ENCODE results near the gene MARCHF5.
"Not testable (repeated sequence)": the region's sequence is repeated elsewhere in the genome, so short reads cannot be mapped to it uniquely, and the experiment has no call there.

Gene MARCHF5

DNA sequence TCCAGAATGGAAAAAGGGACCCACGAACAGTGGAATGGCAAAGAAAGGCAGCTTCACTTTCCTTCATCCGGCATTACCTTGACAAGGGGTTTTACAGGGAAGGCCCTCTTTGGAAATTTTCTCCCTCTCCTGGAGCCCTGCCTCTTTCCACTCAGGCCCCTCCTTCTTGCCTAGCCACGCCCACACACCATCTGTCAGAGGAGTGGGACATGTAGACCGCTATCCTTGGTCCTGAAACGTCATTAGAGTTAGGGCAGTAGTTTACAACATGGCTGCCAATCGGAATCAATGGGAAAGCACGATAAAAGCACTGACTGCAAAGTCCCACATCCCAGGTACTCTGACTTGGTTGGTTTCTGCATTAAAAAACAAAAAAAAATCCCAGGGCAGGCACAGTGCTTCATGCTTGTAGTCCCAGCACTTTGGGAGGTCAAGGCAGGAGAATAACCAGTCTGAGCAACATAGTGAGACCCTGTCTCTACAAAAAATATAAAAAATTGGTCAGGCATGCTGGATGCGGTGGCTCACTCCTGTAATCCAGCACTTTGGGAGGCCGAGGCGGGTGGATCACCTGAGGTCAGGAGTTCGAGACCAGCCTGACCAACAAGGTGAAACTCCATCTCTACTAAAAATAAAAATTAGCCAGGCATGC, 96.4 kb downstream of the MARCHF5 start:
- DNase-seq (ENCODE audit: low read depth), result no peak

DNA sequence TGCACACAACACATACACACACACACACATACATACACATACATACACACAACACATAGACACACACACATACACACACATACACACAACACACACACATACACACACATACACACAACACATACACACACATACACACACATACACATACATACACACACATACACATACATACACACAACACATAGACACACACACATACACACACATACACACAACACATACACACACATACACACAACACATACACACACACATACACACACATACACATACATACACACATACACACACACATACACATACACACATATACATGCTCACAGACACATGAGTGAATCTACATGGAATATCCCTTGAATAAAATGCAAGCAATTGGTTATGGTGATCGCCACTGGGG, 102.2 kb downstream of the MARCHF5 start:
- not testable (repeated sequence) for DNase-seq (ENCODE audit: low read depth)

DNA sequence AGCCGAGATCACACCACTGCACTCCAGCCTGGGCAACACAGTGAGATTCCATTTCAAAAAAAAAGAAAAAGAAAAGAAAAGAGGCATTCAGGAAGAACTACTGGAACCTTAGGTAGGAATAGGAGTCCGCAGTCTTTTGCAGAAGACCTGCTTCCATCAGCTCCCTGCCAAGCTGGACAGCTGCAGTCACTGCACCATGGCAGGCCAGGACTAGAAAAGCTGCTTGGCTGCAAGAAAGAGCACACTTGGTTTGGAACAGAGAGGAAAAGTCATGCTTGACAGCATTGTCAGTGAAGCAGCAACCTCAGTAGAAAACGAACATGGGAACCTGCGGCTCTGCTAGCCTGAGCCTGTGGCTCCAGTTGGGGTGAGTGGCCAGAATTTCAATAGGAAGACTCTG, 104.3 kb downstream of the MARCHF5 start:
- no peak for DNase-seq (ENCODE audit: low read depth)

DNA sequence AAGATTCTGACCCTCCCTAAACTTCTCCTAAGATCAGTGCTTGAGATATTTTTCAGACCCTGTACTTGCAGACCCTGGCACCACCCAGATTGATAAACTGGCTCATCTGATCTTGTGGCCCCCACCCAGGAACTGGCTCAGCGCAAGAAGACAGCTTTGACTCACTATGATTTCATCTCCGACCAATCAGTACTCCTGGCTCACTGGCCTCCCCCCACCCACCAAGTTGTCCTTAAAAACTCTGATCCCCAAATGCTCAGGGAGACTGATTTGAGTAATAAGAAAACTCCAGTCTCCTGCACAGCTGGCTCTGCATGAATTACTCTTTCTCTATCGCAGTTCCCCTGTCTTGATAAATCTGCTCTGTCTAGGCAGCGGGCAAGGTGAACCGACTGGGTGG, 111.3 kb downstream of the MARCHF5 start:
- DNase-seq (ENCODE audit: low read depth), result not testable (repeated sequence)
